Sigmoid colon (tissue), 4 donors: Measurements from ENCODE around the gene MYO6.

Experiments used
- CTCF ChIP-seq, 4 experiments: fragments of 450-650 bp in 3 of 4; fragments of 200-600 bp in 1 of 4; IDR thresholded peaks; one replicate each; pipeline ENCODE4 v1.5.1; 2016 to 2019; ENCODE audit warnings: antibody characterized with exemption in 4 of 4, mild to moderate bottlenecking in 3 of 4, moderate library complexity in 2 of 4
- EP300 ChIP-seq, 4 donors: sonication (generic); formaldehyde crosslinking; IDR thresholded peaks; one replicate each; pipeline ENCODE4 v1.6.1; 2017; ENCODE audit warnings: antibody characterized with exemption in 4 of 4
- POLR2AphosphoS5 ChIP-seq, 4 donors: sonication (generic); formaldehyde crosslinking; IDR thresholded peaks; one replicate each; pipeline ENCODE4 v1.6.1; 2017; ENCODE audit warnings: antibody characterized with exemption in 4 of 4

DNA sequence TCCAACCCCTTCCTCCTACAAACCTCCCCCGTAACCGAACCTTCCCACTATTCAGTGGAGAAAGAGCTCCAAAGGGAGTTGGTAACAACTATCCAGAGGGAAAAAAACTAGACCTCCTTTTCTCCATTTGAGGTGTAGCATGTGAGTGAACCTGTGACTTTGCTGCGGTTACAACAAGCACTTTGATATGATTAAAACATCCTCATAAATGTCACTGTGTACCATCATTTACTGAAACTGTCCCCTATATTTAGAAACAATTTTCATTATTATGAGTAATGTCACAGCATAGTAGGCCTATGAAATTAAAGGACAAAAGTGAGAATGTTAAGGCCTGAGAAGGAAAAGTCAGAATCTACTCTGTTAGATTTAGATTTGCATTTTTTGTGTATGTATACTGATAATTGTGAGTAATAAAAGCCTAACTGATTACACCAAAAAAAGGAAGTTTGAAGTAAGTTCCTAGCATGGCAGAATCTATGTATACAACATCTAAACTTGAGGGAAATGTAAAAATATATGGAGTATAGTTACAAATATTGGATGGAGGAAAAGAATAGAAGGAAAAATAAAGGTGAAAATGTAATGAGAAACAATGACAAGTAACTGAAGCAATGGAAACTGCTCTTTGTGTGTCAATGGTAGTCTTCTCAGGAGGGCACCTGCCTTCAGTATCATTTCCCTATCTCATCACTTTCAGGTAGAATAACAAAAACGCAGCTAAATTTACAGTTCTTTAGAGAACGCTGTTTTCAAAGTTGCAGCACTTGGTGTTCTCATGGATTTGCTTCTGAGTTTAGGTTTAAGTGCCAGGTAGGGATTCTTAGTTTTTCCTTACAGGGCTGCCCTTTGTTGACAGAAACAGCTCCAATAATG, 177.5 kb downstream of the MYO6 start:
- TF ChIP-seq EP300 (IDR thresholded peaks at IDR 0.05) (no peak), CTCF (IDR thresholded peaks at IDR 0.05) (no peak), POLR2AphosphoS5 (IDR thresholded peaks at IDR 0.05) (no peak)
